Transverse colon (tissue), 4 donors: Measurements from ENCODE around the gene TMEM107.

Source experiments
- EP300 ChIP-seq: sonication (generic); formaldehyde crosslinking; IDR thresholded peaks from one replicate; pipeline ENCODE4 v1.6.1; 2017; ENCODE audit warnings: antibody characterized with exemption, low read depth
- POLR2A ChIP-seq: fragments of 450-650 bp; IDR thresholded peaks from one replicate; pipeline ENCODE4 v1.6.1; 2016; ENCODE audit warnings: antibody characterized with exemption, mild to moderate bottlenecking, moderate library complexity
- POLR2AphosphoS5 ChIP-seq, 3 donors: sonication (generic); formaldehyde crosslinking; IDR thresholded peaks; one replicate each; pipeline ENCODE4 v1.6.1; 2016; ENCODE audit warnings: antibody characterized with exemption in 3 of 3
- TF ChIP-seq, protein P1 (sequence below), 5 experiments: fragments of 200-600 bp in 3 of 5; fragments of 450-650 bp in 2 of 5; sonication (generic) in 3 of 5; IDR thresholded peaks; 1 replicate in 2 of 5; 2 replicates in 3 of 5; pipeline ENCODE4 v1.5.1; 2016 to 2017; ENCODE audit warnings: antibody characterized with exemption in 5 of 5, inconsistent platforms in 3 of 5, mild to moderate bottlenecking in 2 of 5, moderate library complexity in 1 of 5

DNA sequence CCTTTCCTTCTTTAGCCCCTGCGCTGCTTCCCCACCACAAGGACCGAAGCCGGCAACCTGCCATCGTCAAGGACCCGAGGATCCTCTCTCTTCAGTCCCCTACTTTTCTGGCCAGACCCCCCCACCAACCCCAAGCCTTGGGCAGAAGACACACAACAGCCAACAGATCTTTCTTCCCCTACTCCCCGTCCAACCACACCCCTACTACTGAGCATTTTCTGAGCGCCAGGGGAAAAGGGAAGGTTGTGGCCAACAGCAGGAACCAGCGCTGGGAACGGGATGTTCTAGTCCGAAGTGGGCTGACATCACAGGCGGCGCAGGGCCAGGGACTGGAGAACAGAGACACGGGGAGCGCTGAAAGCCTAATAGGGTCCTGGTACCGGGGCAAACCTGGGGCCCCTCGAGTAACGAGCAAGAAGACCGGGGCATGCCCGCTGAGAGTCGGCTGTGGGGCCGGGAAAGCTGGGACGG, 24.5 kb downstream of the TMEM107 start:
- TF ChIP-seq EP300 = peak; percentile 99
- TF ChIP-seq, protein P1, sequence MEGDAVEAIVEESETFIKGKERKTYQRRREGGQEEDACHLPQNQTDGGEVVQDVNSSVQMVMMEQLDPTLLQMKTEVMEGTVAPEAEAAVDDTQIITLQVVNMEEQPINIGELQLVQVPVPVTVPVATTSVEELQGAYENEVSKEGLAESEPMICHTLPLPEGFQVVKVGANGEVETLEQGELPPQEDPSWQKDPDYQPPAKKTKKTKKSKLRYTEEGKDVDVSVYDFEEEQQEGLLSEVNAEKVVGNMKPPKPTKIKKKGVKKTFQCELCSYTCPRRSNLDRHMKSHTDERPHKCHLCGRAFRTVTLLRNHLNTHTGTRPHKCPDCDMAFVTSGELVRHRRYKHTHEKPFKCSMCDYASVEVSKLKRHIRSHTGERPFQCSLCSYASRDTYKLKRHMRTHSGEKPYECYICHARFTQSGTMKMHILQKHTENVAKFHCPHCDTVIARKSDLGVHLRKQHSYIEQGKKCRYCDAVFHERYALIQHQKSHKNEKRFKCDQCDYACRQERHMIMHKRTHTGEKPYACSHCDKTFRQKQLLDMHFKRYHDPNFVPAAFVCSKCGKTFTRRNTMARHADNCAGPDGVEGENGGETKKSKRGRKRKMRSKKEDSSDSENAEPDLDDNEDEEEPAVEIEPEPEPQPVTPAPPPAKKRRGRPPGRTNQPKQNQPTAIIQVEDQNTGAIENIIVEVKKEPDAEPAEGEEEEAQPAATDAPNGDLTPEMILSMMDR (IDR thresholded peaks at IDR 0.05) = no peak
- TF ChIP-seq POLR2A = no peak
- peak; percentile 62 to 87 (median 86) for TF ChIP-seq POLR2AphosphoS5 (IDR thresholded peaks at IDR 0.05)
